HT1080 (cell line): ENCODE measurements around the gene MCF2. TPM values are rescaled to one million over a fixed set of nuclear protein-coding genes. Genes with fewer than 3 reads are reported as not detected.
"Not testable (repeated sequence)": the region's sequence is repeated elsewhere in the genome, so short reads cannot be mapped to it uniquely, and the experiment has no call there.

Experiments
- DNase-seq: peaks from one replicate; pipeline ENCODE4 v3.0.0-alpha.2; 2015; ENCODE audit warnings: low read depth
- polyA plus RNA-seq, 2 experiments: library from polyadenylated mRNA; depleted of rRNA; stranded (reverse); fragments of >200 nt; gene quantifications; 2 replicates each; pipeline ENCODE4 v1.2.3, GENCODE V29; 2015
- total RNA-seq: library from RNA; depleted of rRNA; stranded (reverse); fragments of >200 nt; shearing (Covaris generic); gene quantifications from 2 replicates; pipeline ENCODE4 v1.2.3, GENCODE V29; 2014; rRNA removed

Gene MCF2, protein sequence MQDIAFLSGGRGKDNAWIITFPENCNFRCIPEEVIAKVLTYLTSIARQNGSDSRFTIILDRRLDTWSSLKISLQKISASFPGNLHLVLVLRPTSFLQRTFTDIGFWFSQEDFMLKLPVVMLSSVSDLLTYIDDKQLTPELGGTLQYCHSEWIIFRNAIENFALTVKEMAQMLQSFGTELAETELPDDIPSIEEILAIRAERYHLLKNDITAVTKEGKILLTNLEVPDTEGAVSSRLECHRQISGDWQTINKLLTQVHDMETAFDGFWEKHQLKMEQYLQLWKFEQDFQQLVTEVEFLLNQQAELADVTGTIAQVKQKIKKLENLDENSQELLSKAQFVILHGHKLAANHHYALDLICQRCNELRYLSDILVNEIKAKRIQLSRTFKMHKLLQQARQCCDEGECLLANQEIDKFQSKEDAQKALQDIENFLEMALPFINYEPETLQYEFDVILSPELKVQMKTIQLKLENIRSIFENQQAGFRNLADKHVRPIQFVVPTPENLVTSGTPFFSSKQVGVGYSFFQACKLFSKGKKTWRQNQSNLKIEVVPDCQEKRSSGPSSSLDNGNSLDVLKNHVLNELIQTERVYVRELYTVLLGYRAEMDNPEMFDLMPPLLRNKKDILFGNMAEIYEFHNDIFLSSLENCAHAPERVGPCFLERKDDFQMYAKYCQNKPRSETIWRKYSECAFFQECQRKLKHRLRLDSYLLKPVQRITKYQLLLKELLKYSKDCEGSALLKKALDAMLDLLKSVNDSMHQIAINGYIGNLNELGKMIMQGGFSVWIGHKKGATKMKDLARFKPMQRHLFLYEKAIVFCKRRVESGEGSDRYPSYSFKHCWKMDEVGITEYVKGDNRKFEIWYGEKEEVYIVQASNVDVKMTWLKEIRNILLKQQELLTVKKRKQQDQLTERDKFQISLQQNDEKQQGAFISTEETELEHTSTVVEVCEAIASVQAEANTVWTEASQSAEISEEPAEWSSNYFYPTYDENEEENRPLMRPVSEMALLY
- total RNA-seq = 0.26 and 0.43 TPM in 2 replicates
- polyA plus RNA-seq (2015; cell fraction: cytosol; rRNA removed) = 0.24 and 0.32 TPM in 2 replicates
- 0.38 and 0.91 TPM in 2 replicates for polyA plus RNA-seq (2015; cell fraction: nucleus; rRNA removed)

DNA sequence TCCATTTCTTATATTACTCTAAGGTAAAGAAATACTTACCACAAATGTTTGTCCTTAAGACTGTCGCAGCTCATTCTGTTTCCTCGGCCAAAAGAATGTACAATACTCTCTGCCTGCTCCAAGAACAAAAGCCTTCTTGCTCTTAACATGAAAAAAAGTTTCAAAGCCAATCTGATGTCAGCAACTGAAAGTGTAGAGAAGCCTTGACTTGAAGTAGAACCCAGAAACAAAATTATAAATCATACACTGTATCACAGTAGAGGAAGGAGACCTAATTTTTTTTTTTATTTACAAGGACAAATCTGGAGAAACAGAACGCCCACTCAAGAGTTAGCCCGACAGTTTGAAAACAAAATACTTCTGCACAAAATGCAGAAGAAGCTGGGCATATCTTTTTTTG is at the start of gene MCF2:
MCF2 (minus strand) TSS at position 101 of the 400 bp plus-strand sequence. CDS start 56,423 bp downstream, outside the sequence.
- DNase-seq = no peak

GRCh38 chrX:139751053-139751452 is 43.1 kb upstream of the MCF2 start:
- DNase-seq = no peak

DNA sequence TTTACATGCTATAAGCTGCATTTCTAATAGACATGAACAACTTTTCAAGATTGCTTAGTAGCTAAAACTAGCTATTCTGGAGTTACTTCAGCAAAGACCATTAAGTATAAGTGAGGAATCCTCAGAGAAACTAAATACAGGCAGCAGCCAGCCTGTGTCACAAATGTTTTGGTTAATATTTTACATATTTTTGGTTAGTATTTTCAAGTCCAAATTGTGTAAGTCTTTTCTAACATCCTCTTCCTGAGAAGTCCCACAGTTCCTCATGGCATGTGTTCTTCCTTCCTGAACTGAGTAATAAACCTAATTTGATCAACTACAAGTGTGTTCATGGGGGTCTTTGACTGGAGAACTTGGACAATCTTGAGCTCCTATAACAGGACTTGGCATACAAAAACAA is 42.4 kb upstream of the MCF2 start:
- no peak for DNase-seq

GRCh38 chrX:139739138-139739537 is 31.2 kb upstream of the MCF2 start:
- peak; percentile 88 for DNase-seq

DNA sequence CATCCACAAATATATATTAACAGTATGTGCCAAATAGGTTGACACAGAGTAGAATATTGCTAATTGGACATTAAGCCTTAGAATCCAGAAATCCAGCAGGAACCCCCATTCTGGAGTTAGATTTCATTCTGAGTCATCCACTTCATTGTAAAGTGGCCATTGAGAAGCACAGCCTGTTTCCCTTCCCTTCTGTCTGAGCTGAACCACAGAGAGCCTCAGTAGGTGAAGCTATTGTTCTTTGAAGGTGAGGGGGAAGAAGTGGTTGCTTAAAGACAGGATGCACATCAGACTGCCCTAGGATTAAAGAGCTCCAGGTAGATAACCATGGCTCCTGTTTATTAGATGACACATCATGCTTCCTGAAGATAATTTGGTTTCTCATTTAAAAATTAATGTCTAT is 30.6 kb upstream of the MCF2 start:
- DNase-seq = peak; percentile 81

GRCh38 chrX:139736151-139736550 is 28.2 kb upstream of the MCF2 start:
- no peak for DNase-seq

DNA sequence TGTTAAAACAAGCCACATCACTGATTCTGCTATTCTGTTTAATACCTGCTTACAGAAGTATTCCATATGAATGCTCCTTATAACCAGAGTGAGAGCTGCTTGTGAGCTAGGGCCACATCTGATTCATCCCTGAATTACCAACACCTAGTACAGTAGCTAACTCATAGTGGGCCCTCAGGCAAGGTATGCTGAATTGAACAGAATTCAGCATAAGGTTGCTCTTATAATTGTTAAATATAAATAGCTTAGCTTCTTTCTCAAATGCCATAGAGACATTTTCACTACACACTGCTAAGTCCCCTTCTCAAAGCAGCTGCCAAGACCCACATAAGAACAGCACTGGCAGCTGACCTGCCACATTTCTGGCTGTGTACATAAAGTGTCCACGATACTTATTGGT is 27.0 kb upstream of the MCF2 start:
- no peak for DNase-seq

GRCh38 chrX:139725720-139726119 is 17.8 kb upstream of the MCF2 start:
- DNase-seq = no peak

GRCh38 chrX:139724626-139725025 is 16.7 kb upstream of the MCF2 start:
- DNase-seq = no peak

DNA sequence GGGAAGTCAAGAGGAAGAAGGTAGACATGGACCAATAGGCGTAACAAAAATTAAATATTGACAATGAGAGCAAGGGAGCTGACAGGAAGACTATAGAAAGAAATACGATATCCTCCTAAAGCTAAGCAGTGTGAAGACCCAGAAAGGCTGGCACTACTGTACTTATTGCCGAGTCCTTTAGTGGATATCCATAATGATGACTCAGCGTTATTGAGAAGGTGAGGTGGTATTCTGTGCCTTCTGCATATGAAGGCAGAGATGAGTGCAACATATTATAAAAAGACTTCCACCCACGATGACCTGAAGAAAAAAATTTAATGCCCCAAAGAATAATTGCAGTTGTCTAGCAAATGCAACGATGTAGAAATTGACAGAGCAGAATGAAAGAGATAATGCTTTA is 13.0 kb upstream of the MCF2 start:
- no peak for DNase-seq

DNA sequence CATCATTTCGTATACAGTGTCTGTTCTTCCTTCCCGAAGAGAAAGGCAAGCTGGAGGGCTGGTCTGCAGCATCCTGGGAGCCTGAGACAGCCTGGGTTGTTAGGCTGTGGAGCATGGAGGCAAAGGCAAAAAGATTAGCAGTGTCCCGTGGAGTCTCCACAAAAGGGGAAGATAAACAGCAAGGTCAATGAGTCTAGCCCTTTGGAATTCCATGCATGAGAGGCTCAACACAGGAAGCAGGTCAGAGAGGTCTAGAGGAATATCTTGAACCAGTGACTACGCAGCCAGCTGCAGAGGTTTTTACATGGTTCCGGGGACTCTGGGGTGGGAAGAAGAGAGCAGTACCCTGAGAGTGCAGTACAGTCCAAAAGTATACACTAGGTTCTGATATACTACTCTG is 12.2 kb upstream of the MCF2 start:
- DNase-seq = peak; percentile 59

GRCh38 chrX:139702658-139703057 is 5.3 kb downstream of the MCF2 start:
- DNase-seq = no peak

GRCh38 chrX:139692908-139693307 is 15.1 kb downstream of the MCF2 start:
- no peak for DNase-seq

- DNase-seq = no peak
These were observed 15.5 kb downstream of the MCF2 start for GRCh38 chrX:139692506-139692849.

- no peak for DNase-seq
These were observed 16.0 kb downstream of the MCF2 start for GRCh38 chrX:139691843-139692505.

DNA sequence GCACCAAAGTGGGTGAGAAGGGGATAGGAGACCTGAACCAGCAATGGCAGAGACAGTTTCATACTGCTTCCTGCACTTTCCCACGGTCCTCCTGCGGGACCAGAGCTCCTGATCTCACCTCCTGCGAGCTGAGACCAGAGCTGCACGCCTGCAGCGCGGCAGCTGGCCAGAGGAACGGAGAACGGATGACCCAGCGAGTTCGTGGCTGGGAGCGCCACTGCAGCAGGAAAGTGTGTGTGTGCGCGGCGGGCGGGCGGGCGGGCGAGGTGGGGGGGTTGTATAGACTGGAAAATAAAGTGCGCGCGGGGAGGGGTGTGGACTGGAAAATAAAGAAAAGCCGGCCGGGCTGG is 16.5 kb downstream of the MCF2 start:
- DNase-seq = no peak

DNA sequence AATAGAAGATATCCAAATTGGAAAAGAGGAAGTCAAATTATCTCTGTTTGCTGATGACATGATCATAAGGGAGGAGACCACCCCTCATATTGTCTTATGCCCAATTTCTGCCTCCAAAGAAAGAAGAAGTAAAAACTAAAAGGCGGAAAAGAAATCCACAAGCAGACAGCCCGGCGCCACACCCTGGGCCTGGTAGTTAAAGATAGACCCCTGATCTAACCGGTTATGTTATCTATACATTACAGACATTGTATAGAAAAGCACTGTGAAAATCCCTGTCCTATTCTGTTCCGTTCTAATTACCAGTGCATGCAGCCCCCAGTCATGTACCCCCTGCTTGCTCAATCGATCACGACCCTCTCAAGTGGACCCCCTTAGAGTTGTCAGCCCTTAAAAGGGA is 22.8 kb downstream of the MCF2 start:
- not testable (repeated sequence) for DNase-seq

GRCh38 chrX:139680356-139680755 is 27.6 kb downstream of the MCF2 start:
- DNase-seq = no peak

GRCh38 chrX:139647597-139647996 is 60.4 kb downstream of the MCF2 start:
- DNase-seq = no peak

DNA sequence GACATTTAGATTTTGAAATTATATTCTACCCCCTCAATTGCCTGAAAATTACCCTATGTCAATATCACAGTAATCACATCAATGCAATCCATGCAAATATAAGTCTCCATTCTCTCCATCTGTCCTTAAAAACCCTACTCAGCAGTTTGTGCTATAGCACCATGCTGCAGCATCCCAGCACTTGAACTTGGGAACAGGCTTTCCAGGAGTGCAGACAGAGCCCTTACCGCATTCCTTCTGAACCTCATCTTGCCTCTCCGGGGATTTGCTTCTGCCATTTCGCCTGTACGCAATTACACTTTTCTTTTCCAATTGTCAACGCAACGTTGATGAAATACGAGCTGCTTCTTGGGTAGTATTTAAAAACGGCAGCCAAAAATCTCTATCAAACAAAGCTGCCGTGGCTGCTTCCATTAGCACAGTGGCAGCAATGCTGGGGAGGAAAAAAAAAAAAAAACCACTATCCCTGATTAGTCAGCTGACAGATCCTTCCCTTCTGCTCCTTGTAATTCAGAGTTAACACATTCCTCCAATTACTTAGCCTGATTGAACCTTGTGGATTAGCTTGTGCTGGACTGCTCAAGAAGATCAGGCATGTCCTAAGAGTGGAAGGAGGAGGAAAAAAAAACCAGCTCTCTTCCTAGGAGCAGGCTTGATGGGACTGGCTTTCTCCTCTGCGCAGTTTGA is 65.6 kb downstream of the MCF2 start:
- peak; percentile 28 for DNase-seq

DNA sequence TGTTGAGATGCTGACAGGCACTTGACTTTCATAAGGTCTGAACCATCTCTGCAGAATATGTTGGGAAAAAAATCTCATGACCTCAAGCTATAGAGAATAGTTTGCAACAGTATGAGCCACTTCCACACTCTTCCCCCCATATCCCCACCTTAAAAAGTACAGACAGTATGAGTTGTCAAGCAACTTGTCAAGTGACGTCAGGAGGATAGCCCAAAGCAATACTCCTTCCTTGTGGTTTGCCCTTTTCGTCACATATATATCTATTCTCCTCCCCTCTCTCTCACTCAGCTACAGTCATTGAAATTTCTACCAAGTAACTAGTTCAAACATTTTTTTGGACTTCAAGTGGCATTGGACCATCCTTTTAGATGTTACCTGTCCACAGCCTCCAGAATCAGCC is 67.7 kb downstream of the MCF2 start:
- DNase-seq = no peak
